Hematopoietic multipotent progenitor cell treated with erythropoietin and hydrocortisone succinate and interleukin-3 and kit ligand, for 17 days (in vitro differentiated cells): ENCODE results near the gene CNTN4.
"Not testable (repeated sequence)": the region's sequence is repeated elsewhere in the genome, so short reads cannot be mapped to it uniquely, and the experiment has no call there.

Experiments used
- DNase-seq: peaks from one replicate; pipeline ENCODE4 v3.0.0-alpha.2; 2015; ENCODE audit warnings: low spot score

CNTN4 gene

GRCh38 chr3:2978977-2979732, 880.5 kb downstream of the CNTN4 start:
- DNase-seq = no peak

GRCh38 chr3:2984005-2984830, 885.6 kb downstream of the CNTN4 start:
- no peak for DNase-seq

DNA sequence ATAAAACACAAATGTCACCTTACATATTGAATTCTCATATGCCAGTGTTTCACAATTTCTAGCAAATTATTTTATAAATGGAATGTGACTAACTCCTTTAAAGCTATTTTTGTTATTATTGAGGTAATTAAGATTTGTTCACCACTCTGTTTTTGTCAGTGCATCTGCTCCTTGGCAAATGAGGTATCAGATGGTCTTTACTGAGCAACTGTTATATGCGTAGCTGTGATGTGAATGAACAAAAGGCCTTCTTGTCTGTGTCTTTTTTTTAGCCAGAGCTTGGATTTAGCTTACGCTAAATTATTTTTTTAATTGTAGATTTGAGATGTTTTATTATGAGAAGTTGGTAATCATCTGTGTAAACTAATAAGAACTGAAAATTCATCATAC, 886.2 kb downstream of the CNTN4 start:
- DNase-seq = no peak

DNA sequence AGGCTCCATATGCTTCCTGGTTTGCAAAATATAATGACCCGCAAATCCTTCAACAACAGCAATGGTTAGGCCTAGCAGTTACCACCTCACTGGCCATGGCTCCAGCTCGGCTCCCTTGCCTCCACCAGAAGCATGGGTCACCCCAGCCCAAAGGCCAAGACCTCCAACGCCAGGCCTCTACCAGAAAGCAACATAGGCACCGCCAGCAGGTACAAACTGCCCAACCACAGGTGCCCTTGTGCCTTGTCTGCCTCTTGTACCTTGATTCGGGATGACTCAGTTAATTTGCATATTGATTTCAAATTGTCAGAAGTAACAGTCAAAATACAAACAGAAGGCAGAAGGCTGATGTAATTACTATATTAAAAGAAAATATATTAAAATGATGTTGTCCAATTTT, 886.8 kb downstream of the CNTN4 start:
- no peak for DNase-seq

- no peak for DNase-seq
Observed at GRCh38 chr3:2992534-2992933, 893.9 kb downstream of the CNTN4 start.

DNA sequence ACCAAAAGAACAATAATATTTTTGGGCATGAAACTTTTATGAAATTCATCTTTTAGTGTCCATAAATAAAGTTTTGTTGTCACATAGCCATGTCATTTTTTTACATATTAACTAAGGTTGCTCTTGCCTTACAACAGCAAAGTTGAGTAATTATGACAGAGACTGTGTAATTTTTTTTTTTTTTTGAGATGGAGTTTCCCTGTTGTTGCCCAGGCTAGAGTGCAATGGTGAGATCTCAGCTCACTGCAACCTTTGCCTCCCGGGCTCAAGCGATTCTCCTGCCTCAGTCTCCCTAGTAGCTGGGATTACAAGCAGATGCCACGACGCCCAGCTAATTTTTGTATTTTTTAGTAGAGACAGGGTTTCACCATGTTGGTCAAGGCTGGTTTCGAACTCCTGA, 894.5 kb downstream of the CNTN4 start:
- not testable (repeated sequence) for DNase-seq

DNA sequence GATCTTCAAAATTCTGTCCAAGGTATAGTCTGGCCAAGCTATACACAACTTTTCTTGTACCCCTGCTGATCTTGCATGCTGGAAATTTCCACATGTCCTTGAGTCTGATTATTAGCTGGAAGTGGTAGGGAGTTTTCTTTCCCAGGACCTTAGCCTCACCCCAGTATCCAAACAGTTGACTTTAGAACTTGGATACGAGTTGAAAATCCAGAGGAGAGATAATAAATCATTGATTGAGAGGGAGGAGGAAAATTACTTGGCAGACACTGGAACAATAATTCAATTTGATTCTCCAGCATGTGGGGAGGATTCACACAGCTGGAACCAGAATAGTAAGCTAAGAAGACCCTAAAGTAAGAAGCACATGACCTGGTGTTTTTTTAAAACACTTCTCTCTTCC, 895.1 kb downstream of the CNTN4 start:
- DNase-seq = no peak

DNA sequence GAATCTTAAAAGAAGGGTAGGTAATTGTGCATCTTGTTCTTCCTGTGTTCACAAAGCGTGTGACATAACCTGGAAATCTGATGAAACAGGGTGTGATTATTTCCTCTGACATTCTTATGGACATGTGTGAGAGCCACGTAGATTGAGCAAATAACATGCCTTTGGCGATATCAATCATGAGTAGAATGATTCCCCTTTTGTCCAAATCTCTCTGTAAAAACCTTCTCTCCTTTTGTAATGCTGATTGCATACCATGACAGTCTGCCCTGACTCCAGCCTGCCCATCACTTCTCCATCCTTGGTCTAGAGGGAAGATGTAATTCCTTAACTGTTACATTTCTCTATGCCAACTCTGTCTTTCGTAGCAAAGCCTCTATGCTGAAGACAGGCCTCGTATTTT, 896.5 kb downstream of the CNTN4 start:
- DNase-seq = no peak

- DNase-seq = no peak
Observed at GRCh38 chr3:3005146-3005744, 906.6 kb downstream of the CNTN4 start.

GRCh38 chr3:3013317-3014052, 914.8 kb downstream of the CNTN4 start:
- DNase-seq = no peak

DNA sequence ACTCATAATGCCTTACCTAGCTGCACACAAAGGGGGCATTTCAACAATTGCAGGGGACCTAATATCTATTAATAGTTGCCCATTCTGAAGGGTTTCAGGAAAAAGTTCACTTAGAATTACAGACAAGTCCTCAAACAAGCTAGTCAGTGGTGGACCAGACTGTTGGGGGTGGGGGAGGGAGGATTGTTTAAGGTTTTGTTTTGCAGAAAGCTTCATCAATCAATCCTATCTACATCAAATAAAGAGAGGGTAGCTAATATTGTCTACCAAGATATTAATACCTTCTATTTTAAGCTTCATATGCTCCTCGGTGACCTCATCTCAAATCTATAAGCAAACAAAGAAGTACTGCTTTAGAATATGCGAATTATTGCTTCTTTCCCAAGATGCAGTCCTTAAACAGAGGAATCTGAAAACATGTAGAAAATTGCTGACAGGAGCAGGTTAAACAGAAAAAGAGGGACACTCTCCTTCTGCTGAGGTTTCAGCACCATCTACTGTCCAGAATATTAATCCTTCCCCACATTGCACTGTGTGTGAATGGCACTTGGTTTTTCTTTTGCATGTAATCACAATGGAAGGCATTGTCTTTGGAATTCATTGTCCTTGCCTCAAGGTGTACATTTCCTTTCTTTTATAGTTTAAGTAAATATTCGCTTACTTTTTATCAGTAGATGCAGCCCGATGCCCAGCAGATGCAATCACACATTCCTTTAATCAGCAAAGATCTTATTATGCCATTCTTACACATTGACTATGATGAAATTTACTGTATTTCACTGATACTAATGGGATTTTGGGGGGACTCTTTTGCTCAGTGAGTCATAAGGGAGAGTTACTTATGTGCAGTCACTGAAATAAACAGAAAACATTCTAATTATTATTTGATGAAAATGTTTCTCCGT, 916.8 kb downstream of the CNTN4 start:
- no peak for DNase-seq

GRCh38 chr3:3016226-3016625, 917.6 kb downstream of the CNTN4 start:
- DNase-seq = no peak

DNA sequence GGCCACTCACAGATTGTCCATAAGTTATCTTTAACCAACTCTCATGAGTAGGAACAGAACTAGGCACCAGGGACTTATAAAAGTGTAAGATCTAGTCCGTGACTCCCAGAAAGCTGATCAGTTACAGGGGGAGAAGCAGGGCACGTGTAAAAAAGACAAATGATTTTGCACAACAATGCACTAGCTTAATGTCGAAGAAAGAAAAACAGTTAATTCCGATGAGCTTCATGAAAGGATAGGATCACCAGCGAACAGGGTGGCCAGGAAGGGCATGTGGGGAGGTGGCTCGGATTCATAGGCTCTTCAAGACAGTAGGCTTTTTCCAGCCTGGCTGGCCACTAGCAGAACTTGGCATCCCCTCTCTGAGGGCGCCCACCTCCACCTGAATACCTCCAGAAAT, 921.5 kb downstream of the CNTN4 start:
- no peak for DNase-seq

GRCh38 chr3:3023111-3023745, 924.6 kb downstream of the CNTN4 start:
- DNase-seq = no peak

DNA sequence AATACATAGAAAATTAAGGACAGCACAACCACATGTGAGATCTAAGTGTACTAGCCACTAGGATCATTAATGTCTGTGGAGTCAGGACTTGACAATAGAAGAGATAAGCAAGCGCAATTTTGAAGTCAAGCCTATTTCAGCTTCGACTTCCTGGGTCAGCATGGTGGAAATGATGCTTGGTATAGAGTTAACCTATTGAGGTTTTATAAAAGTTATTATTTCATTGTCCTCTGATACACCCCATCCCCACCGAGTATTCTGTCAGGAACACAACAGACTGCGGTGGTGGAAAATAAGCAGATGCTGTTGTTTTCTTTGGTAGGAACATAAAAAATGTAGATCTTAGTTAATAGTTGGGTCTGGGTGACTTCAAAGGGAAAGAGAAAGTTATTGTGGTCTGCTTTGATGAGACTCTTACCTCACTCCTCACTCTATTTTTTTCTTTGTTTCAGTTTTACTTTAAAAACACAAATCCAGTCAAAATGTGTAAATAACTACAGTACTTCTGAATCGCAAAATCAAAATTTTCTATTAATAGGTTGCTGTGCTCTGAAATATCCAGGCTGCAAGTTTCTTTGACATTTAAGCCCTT, 929.4 kb downstream of the CNTN4 start:
- DNase-seq = no peak

DNA sequence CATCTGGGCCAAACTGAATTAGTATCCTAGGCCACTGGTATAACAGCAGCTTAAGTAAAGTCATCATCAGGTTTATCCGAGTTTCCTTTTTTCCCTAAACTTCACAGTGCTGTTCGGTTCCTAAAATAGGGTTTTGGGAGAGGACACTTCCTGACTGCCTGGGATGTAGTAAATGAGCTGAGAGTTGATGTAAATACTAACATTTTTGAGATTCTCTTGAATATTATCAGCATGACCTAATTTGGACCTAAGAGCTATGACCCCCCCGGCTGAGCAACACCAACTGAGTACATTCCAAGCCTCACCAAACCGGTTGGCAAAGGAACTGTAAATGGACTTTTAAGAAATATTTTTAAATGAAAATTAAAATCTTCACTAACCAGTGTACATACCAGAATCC, 932.7 kb downstream of the CNTN4 start:
- DNase-seq = no peak

DNA sequence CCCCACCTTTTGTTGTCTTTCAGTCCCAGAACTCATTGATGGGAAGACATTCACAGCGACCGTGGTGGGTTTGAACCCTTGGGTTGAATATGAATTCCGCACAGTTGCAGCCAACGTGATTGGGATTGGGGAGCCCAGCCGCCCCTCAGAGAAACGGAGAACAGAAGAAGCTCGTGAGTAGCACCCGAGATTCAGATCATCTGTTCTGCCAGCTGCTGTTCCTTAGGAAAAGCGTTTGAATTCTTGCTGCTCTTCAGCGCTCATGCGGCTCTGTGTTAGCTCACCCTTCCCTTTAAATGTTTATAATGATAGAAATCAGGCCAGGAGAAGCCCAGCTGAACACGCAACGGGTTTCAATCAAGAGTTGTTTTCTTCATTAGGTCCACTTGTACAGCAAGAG, 938.5 kb downstream of the CNTN4 start:
- no peak for DNase-seq

GRCh38 chr3:3038201-3038991, 939.7 kb downstream of the CNTN4 start:
- no peak for DNase-seq

DNA sequence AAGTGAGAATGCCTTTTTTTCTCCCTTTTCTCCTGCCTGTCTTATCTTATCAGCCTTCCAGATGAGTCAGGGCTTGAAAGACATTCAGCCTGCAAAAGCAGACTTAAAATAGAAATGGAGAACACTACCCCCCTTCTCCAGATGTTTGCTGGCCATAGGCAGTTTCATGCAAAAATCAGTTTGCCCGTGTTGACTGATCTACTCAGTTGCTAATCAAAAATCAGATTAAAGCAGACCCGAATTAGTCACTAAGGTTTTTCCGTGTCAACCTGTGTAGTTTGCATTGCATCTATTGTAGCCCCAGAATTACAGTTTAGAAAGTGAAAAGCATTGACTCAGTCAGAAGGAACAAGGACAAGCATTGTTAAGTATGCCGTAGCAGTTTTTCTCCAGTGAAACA, 955.3 kb downstream of the CNTN4 start:
- DNase-seq = no peak

DNA sequence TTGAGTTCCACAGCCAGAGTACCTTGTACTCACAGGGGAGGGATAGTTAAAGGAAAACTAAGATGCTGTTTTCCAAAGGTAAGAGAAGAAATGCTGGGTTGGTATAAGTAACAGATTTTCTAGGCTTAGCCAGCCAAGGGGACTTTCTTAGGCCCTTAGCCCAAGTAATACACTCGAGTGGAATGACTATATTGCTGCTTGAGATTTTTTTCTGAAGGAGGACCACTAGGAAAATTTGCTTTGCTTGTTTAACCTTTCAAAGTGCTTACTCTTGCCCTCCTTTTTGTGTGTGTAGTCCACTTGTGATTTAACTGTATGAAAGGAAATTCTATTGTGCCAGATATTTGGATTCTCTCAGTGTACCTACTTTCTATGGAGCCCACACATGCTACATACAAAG, 961.0 kb downstream of the CNTN4 start:
- no peak for DNase-seq
